NCI-H510A (cell line): ENCODE measurements around the gene USH2A.

ENCODE experiments used
- DNase-seq: peaks from one replicate; lab custom pipeline; 2025; lab: John Stamatoyannopoulos, UW

The USH2A gene

GRCh38 chr1:215637041-215637573 lies 786.1 kb downstream of the USH2A start:
- DNase-seq, result no peak

- no peak for DNase-seq
Measured at GRCh38 chr1:215636258-215636965, 786.8 kb downstream of the USH2A start.

- DNase-seq, result no peak
Measured at GRCh38 chr1:215635827-215636226, 787.4 kb downstream of the USH2A start.

- DNase-seq, result peak; percentile 6
Measured at GRCh38 chr1:215631489-215631888, 791.8 kb downstream of the USH2A start.

- DNase-seq, result no peak
Measured at GRCh38 chr1:215631040-215631439, 792.2 kb downstream of the USH2A start.

- DNase-seq, result no peak
Measured at GRCh38 chr1:215625949-215626348, 797.3 kb downstream of the USH2A start.

- no peak for DNase-seq
Measured at GRCh38 chr1:215623162-215623561, 800.1 kb downstream of the USH2A start.

- DNase-seq, result no peak
Measured at GRCh38 chr1:215617979-215618378, 805.3 kb downstream of the USH2A start.

GRCh38 chr1:215612391-215612790 lies 810.9 kb downstream of the USH2A start:
- DNase-seq, result no peak

- no peak for DNase-seq
Measured at GRCh38 chr1:215608646-215609045, 814.6 kb downstream of the USH2A start.

- no peak for DNase-seq
Measured at GRCh38 chr1:215607412-215607811, 815.8 kb downstream of the USH2A start.

- no peak for DNase-seq
Measured at GRCh38 chr1:215606564-215607168, 816.6 kb downstream of the USH2A start.

GRCh38 chr1:215606036-215606435 lies 817.2 kb downstream of the USH2A start:
- DNase-seq, result no peak

GRCh38 chr1:215605011-215605621 lies 818.1 kb downstream of the USH2A start:
- no peak for DNase-seq

GRCh38 chr1:215603319-215603718 lies 819.9 kb downstream of the USH2A start:
- DNase-seq, result no peak

- DNase-seq, result no peak
Measured at GRCh38 chr1:215601276-215601675, 822.0 kb downstream of the USH2A start.

- DNase-seq, result no peak
Measured at GRCh38 chr1:215600867-215601266, 822.4 kb downstream of the USH2A start.

- DNase-seq, result no peak
Measured at GRCh38 chr1:215600258-215600792, 822.9 kb downstream of the USH2A start.

GRCh38 chr1:215599418-215600074 lies 823.7 kb downstream of the USH2A start:
- no peak for DNase-seq

- DNase-seq, result no peak
Measured at GRCh38 chr1:215597961-215598360, 825.3 kb downstream of the USH2A start.

GRCh38 chr1:215595231-215595630 lies 828.0 kb downstream of the USH2A start:
- no peak for DNase-seq

- DNase-seq, result no peak
Measured at GRCh38 chr1:215594640-215595039, 828.6 kb downstream of the USH2A start.
